ENCODE data around the gene MDN1.

DNA sequence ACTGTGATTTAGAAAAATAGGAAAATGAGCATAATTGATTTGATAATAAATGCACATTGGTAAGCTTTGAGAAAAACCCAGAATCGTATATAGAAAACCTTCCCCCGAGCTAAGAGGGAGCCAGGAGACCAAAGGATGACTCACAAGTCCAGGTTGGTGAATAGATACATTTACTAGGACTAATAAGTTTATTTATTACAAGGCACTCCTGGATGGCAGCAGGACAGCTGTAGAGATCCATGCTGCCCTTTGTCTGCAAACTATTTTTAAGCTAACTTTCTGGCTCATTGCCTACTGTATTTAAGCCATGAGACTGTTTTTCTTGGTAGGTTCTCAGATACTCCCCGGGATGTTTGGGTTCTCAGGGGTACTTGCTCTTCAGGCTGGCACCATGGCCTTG is 23.5 kb upstream of the MDN1 start:
- TF ChIP-seq, protein P1, sequence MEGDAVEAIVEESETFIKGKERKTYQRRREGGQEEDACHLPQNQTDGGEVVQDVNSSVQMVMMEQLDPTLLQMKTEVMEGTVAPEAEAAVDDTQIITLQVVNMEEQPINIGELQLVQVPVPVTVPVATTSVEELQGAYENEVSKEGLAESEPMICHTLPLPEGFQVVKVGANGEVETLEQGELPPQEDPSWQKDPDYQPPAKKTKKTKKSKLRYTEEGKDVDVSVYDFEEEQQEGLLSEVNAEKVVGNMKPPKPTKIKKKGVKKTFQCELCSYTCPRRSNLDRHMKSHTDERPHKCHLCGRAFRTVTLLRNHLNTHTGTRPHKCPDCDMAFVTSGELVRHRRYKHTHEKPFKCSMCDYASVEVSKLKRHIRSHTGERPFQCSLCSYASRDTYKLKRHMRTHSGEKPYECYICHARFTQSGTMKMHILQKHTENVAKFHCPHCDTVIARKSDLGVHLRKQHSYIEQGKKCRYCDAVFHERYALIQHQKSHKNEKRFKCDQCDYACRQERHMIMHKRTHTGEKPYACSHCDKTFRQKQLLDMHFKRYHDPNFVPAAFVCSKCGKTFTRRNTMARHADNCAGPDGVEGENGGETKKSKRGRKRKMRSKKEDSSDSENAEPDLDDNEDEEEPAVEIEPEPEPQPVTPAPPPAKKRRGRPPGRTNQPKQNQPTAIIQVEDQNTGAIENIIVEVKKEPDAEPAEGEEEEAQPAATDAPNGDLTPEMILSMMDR (IDR thresholded peaks at IDR 0.05; ENCODE audit: borderline replicate concordance, extremely low read depth, low read length, poor library complexity, severe bottlenecking): no peak
- TF ChIP-seq EZH2 (IDR thresholded peaks at IDR 0.05; ENCODE audit: borderline replicate concordance, low read depth, low read length, severe bottlenecking): no peak

Measured in DND-41 (cell line).